ENCODE data around the gene DPP10. TPM values are rescaled to one million over a fixed set of nuclear protein-coding genes. Genes with fewer than 3 reads are reported as not detected.

Gene DPP10
- total and polyA plus RNA-seq, 2 of the 13 experiments (the other 11 are each of a cell fraction or from before 2014, with no cell fraction given) = 0.95 to 1.7 TPM

DNA sequence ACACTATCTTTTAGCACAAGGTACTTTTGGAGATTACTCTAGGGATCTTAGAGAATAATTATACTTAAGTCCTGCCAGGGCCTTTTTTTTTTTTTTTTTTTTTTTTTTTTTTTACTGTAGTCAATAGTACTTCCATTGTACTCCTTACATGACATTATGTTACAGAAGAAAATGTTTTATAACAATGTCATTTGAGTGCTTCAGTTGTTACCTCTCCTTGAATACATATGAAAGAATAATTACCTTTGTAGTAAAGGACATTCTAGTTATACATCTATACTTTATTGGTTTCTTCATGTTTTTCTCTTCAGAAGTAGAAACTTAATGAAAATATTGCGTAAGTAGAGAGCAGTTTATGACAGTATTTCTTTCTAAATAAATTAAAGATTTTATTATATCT, 834.9 kb downstream of the DPP10 start (continued):
- no peak for TF ChIP-seq HNRNPUL1 (IDR thresholded peaks at IDR 0.05; ENCODE audit: low read depth, low read length)

DNA sequence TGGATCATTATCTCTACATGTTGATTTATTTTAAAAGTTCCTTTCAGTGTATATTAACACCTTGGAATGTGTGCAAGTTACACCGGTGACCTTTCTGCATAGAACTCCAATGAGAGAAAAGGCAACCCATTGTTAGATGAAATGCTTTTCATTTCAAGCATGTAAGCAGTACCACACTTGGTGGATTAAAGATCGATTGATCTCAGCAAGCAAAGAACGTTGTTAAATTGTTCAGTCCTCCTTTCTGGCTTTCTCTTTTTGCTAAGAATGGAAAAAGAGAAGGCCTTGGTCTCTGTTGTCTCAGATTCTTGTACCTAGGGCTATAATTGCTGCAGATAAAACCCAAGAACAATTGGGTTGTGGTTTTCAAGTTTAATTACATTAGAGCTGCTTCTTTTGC, 843.0 kb downstream of the DPP10 start:
- TF ChIP-seq XRCC5 (optimal IDR thresholded peaks at IDR 0.05; ENCODE audit: low read length) (no peak), TCF12 (IDR thresholded peaks at IDR 0.05) (no peak), TCF12 (CRISPR knock-in tag; IDR thresholded peaks at IDR 0.05) (no peak), KDM6A (CRISPR knock-in tag; IDR thresholded peaks at IDR 0.05; ENCODE audit: low read depth) (no peak), FOXC1 (CRISPR knock-in tag; IDR thresholded peaks at IDR 0.05; ENCODE audit: borderline replicate concordance) (no peak), KDM3A (CRISPR knock-in tag; IDR thresholded peaks at IDR 0.05; ENCODE audit: low read depth) (no peak), FOSL1 (CRISPR knock-in tag; IDR thresholded peaks at IDR 0.05; ENCODE audit: borderline replicate concordance) (no peak), ZNF703 (CRISPR knock-in tag; IDR thresholded peaks at IDR 0.05; ENCODE audit: borderline replicate concordance) (no peak), TOE1 (CRISPR knock-in tag; IDR thresholded peaks at IDR 0.05) (no peak), GATAD1 (CRISPR knock-in tag; IDR thresholded peaks at IDR 0.05) (no peak), ZNF563 (CRISPR knock-in tag; IDR thresholded peaks at IDR 0.05) (no peak), PAX8 (CRISPR knock-in tag; IDR thresholded peaks at IDR 0.05; ENCODE audit: borderline replicate concordance) (no peak), ZNF530 (CRISPR knock-in tag; IDR thresholded peaks at IDR 0.05; ENCODE audit: low read depth) (no peak), BRCA1 (CRISPR knock-in tag; IDR thresholded peaks at IDR 0.05) (no peak), CEBPB (IDR thresholded peaks at IDR 0.05; ENCODE audit: borderline replicate concordance, low read depth, low read length) (no peak)
- TF ChIP-seq, protein P1, sequence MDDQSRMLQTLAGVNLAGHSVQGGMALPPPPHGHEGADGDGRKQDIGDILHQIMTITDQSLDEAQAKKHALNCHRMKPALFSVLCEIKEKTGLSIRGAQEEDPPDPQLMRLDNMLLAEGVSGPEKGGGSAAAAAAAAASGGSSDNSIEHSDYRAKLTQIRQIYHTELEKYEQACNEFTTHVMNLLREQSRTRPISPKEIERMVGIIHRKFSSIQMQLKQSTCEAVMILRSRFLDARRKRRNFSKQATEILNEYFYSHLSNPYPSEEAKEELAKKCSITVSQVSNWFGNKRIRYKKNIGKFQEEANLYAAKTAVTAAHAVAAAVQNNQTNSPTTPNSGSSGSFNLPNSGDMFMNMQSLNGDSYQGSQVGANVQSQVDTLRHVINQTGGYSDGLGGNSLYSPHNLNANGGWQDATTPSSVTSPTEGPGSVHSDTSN (CRISPR knock-in tag; IDR thresholded peaks at IDR 0.05; ENCODE audit: borderline replicate concordance) = no peak
- TF ChIP-seq, protein P2, sequence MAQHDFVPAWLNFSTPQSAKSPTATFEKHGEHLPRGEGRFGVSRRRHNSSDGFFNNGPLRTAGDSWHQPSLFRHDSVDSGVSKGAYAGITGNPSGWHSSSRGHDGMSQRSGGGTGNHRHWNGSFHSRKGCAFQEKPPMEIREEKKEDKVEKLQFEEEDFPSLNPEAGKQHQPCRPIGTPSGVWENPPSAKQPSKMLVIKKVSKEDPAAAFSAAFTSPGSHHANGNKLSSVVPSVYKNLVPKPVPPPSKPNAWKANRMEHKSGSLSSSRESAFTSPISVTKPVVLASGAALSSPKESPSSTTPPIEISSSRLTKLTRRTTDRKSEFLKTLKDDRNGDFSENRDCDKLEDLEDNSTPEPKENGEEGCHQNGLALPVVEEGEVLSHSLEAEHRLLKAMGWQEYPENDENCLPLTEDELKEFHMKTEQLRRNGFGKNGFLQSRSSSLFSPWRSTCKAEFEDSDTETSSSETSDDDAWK (CRISPR knock-in tag; IDR thresholded peaks at IDR 0.05) = no peak
- TF ChIP-seq, protein P3, sequence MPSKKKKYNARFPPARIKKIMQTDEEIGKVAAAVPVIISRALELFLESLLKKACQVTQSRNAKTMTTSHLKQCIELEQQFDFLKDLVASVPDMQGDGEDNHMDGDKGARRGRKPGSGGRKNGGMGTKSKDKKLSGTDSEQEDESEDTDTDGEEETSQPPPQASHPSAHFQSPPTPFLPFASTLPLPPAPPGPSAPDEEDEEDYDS (CRISPR knock-in tag; IDR thresholded peaks at IDR 0.05) = no peak
- TF ChIP-seq, protein P4, sequence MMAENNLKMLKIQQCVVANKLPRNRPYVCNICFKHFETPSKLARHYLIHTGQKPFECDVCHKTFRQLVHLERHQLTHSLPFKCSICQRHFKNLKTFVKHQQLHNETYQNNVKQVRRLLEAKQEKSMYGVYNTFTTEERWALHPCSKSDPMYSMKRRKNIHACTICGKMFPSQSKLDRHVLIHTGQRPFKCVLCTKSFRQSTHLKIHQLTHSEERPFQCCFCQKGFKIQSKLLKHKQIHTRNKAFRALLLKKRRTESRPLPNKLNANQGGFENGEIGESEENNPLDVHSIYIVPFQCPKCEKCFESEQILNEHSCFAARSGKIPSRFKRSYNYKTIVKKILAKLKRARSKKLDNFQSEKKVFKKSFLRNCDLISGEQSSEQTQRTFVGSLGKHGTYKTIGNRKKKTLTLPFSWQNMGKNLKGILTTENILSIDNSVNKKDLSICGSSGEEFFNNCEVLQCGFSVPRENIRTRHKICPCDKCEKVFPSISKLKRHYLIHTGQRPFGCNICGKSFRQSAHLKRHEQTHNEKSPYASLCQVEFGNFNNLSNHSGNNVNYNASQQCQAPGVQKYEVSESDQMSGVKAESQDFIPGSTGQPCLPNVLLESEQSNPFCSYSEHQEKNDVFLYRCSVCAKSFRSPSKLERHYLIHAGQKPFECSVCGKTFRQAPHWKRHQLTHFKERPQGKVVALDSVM (CRISPR knock-in tag; IDR thresholded peaks at IDR 0.05) = no peak
- no peaks in the 10 kb centered on the region for H3K4me1 ChIP-seq (ENCODE audit: insufficient read depth, low read length)
- no peaks in the 10 kb centered on the region for H3K79me2 ChIP-seq (ENCODE audit: insufficient read depth, low read length)
- H3K4me2 ChIP-seq (ENCODE audit: low read depth, low read length) = no peak overlapping the region
- no TSS peak for BruUV-seq (replicated peaks)
- no peak overlapping the region for H3K27ac ChIP-seq (ENCODE audit: extremely low read length, insufficient read depth, low read length)
- CTCF ChIA-PET (ENCODE audit: low intra/inter-chr PET ratio, low total read pairs) = no interaction called here
- H3K9me3 ChIP-seq (ENCODE audit: low read length) = peaks cover 89% of the 10 kb centered on the region
- WGBS (ENCODE audit: low lambda C conversion rate) = 43% methylated on average over 3 of the region's 3 CpGs
- no peaks in the 10 kb centered on the region for H3K36me3 ChIP-seq (replicated peaks in 1 of 2; ENCODE audit: control insufficient read depth in 1 of 2, insufficient read depth in 2 of 2, low read length in 2 of 2)
- intact Hi-C loops (cut with micrococcal nuclease; ENCODE audit: unreplicated experiment) = no loop called here
- H3K9ac ChIP-seq (ENCODE audit: insufficient read depth, low read depth, low read length) = no peak overlapping the region
- no peak overlapping the region for H3K4me3 ChIP-seq (replicated peaks in 1 of 3; ENCODE audit: insufficient read depth in 1 of 3, low read depth in 2 of 3, low read length in 3 of 3)
- in situ Hi-C loops (cut with HindIII; ENCODE audit: extremely low pct_ligation_motif_present, low pct_unique_long_range_greater_than_20kb) = no loop called here
- FAIRE-seq (no peak), ATAC-seq (no peak), DNase-seq (ENCODE audit: low spot score) (no peak)
- H4K20me1 ChIP-seq (ENCODE audit: insufficient read depth, low read length) = no peaks in the 10 kb centered on the region
- POLR2A ChIA-PET = no interaction called here
- H3K27me3 ChIP-seq (ENCODE audit: control insufficient read depth in 1 of 2, insufficient read depth in 2 of 2, low read length in 2 of 2) = no peaks in the 10 kb centered on the region
- H2AFZ ChIP-seq (ENCODE audit: low read length) = no peak overlapping the region

Measured in HepG2 (cell line).